ENCODE measurements around the gene DBF4.

DNA sequence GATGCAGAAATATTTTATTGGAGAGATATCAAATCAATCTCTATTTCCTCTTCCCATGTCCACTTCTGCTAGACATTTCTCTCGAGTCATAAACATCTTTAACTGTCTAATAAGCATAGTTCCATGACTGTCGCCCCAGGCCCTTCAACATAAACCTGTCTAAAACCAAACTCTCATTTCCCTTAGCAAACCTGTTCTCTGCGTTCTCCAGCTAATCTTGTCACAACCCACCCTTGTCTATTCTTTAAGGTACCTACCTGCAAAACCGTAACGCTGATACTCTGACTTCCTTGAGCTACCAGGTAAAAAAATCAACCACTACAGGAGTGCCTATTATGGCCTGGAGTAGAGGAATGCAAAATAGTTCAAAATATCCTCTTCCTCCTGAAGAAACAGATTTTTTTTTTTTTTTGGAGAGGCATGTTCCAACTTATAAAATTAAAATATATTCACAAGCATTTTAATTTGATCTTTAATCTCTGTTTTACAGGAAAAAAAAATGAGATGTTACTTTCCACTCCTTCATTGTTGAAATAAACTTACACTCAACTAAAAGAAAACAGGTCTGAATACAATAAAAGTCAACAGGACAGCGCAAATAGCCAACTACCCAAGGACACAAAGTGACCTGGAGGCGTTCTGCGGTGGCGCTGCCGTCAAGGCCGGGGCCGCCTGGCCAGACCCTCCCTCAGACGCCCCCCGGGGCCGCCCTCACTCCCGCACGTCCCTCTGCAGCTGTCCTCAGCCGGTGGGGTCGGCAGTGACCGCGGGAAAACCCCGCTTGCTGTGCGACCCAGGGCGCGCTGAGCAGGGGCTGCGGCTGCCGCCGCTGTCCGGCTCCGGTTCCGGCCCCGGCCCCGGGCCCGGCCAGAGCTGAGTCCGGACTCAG lies 898 bp upstream of the DBF4 start:
- TF ChIP-seq, protein P1, sequence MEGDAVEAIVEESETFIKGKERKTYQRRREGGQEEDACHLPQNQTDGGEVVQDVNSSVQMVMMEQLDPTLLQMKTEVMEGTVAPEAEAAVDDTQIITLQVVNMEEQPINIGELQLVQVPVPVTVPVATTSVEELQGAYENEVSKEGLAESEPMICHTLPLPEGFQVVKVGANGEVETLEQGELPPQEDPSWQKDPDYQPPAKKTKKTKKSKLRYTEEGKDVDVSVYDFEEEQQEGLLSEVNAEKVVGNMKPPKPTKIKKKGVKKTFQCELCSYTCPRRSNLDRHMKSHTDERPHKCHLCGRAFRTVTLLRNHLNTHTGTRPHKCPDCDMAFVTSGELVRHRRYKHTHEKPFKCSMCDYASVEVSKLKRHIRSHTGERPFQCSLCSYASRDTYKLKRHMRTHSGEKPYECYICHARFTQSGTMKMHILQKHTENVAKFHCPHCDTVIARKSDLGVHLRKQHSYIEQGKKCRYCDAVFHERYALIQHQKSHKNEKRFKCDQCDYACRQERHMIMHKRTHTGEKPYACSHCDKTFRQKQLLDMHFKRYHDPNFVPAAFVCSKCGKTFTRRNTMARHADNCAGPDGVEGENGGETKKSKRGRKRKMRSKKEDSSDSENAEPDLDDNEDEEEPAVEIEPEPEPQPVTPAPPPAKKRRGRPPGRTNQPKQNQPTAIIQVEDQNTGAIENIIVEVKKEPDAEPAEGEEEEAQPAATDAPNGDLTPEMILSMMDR (IDR thresholded peaks at IDR 0.05; ENCODE audit: low read depth, low read length, poor library complexity, severe bottlenecking), result peak; percentile 3
- TF ChIP-seq EZH2phosphoT487 (IDR thresholded peaks at IDR 0.05; ENCODE audit: borderline replicate concordance, low read length), result no peak

Measured in DOHH2 (cell line).